HG03460 (cell line): ENCODE measurements around the gene CITED4.
A peak's percentile ranks its signal among the peaks of the same experiment; 100 is the strongest.
"Not testable (repeated sequence)": the region's sequence is repeated elsewhere in the genome, so short reads cannot be mapped to it uniquely, and the experiment has no call there.

Experiments used
- ATAC-seq: cut with Tn5 transposase; IDR thresholded peaks from one replicate; pipeline ENCODE4 v1.9.1; 2021; ENCODE audit not compliant: unreplicated experiment

Gene CITED4

GRCh38 chr1:40862008-40862863 is at the start of gene CITED4:
CITED4 (minus strand) TSS chr1:40862363; CDS start chr1:40862127, 236 bp downstream.
- ATAC-seq = peak; percentile 94

- ATAC-seq = no peak
Measured at GRCh38 chr1:40911105-40911504, 48.9 kb upstream of the CITED4 start.

- no peak for ATAC-seq
Measured at GRCh38 chr1:40909281-40909680, 47.1 kb upstream of the CITED4 start.

GRCh38 chr1:40908350-40908749 is 46.2 kb upstream of the CITED4 start:
- ATAC-seq = no peak

- no peak for ATAC-seq
Measured at GRCh38 chr1:40907899-40908298, 45.7 kb upstream of the CITED4 start.

- ATAC-seq = no peak
Measured at GRCh38 chr1:40906781-40907400, 44.7 kb upstream of the CITED4 start.

- ATAC-seq = no peak
Measured at GRCh38 chr1:40905061-40905460, 42.9 kb upstream of the CITED4 start.

GRCh38 chr1:40903106-40903505 is 40.9 kb upstream of the CITED4 start:
- ATAC-seq = no peak

- ATAC-seq = no peak
Measured at GRCh38 chr1:40901886-40902852, 40.0 kb upstream of the CITED4 start.

GRCh38 chr1:40899230-40899870 is 37.2 kb upstream of the CITED4 start:
- no peak for ATAC-seq

- no peak for ATAC-seq
Measured at GRCh38 chr1:40898431-40898901, 36.3 kb upstream of the CITED4 start.

- ATAC-seq = no peak
Measured at GRCh38 chr1:40897513-40897912, 35.4 kb upstream of the CITED4 start.

- ATAC-seq = no peak
Measured at GRCh38 chr1:40896482-40896881, 34.3 kb upstream of the CITED4 start.

- ATAC-seq = no peak
Measured at GRCh38 chr1:40895601-40896000, 33.4 kb upstream of the CITED4 start.

- ATAC-seq = not testable (repeated sequence)
Measured at GRCh38 chr1:40894858-40895257, 32.7 kb upstream of the CITED4 start.

- ATAC-seq = no peak
Measured at GRCh38 chr1:40894455-40894854, 32.3 kb upstream of the CITED4 start.

- no peak for ATAC-seq
Measured at GRCh38 chr1:40893946-40894345, 31.8 kb upstream of the CITED4 start.

GRCh38 chr1:40892354-40892753 is 30.2 kb upstream of the CITED4 start:
- no peak for ATAC-seq

- ATAC-seq = no peak
Measured at GRCh38 chr1:40890771-40891170, 28.6 kb upstream of the CITED4 start.

- ATAC-seq = no peak
Measured at GRCh38 chr1:40887652-40888051, 25.5 kb upstream of the CITED4 start.

- no peak for ATAC-seq
Measured at GRCh38 chr1:40887012-40887378, 24.8 kb upstream of the CITED4 start.
